ENCODE data around the gene PHF11.
"Not testable (repeated sequence)": the region's sequence is repeated elsewhere in the genome, so short reads cannot be mapped to it uniquely, and the experiment has no call there.

Gene PHF11

DNA sequence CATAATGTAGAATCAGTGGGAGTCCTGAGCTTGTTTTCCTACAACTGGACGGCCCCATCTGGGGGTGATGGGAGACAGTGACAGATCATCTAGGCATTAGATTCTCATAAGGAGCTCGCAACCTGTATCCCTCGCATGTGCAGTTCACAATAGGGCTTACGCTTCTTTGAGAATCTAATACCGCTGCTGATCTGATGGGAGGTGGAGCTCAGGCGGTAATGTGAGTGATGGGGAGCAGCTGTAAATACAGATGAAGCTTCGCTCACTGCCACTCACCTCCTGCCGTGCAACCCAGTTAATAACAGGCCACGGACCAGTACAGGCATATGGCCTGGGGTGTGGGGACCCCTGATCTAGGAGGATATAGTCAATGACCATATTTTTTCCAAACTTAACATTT lies 50.8 kb downstream of the PHF11 start:
- no peaks in the 10 kb centered on the region for H3K27me3 ChIP-seq (ENCODE audit: control insufficient read depth in 1 of 2, insufficient read depth in 2 of 2, low read length in 2 of 2)
- H3K4me1 ChIP-seq (ENCODE audit: control insufficient read depth, insufficient read depth, low read length): no peaks in the 10 kb centered on the region
- peaks cover 15 to 23% of the 10 kb centered on the region in 2 donors for H3K36me3 ChIP-seq (ENCODE audit: control insufficient read depth in 2 of 2, insufficient read depth in 2 of 2, low read length in 2 of 2)
- H3K9ac ChIP-seq (ENCODE audit: low read length in 2 of 2): no peak overlapping the region
- no peaks in the 10 kb centered on the region for H3K9me3 ChIP-seq (ENCODE audit: control insufficient read depth in 2 of 2, low read length in 2 of 2)
- no peak overlapping the region for H3K27ac ChIP-seq (ENCODE audit: low read length)
- no peak overlapping the region for H3K4me3 ChIP-seq (ENCODE audit: low read length in 2 of 2)

DNA sequence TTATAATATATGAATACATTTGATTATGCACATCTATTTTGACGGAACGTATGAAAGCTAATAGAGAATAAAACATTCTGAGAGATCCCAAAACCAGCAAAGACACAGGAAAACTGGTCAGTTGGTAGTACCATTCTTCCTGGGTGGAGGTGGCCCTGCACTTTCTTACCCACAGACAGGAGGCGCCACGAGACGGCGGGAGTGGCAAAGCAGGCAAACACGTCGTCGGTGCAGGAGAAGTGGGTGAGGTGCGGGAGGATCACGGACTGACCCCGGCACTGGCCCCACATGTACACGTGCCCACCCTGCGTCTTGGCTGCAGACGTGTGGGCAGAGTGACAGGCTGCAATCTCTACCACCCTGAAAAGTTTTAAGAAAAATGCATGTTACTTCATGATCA lies 53.5 kb downstream of the PHF11 start:
- no peaks in the 10 kb centered on the region for H3K9me3 ChIP-seq (ENCODE audit: control insufficient read depth in 2 of 2, low read length in 2 of 2)
- H3K4me1 ChIP-seq (ENCODE audit: control insufficient read depth, insufficient read depth, low read length): no peaks in the 10 kb centered on the region
- H3K27ac ChIP-seq (ENCODE audit: low read length): no peak overlapping the region
- no peak overlapping the region for H3K4me3 ChIP-seq (ENCODE audit: low read length in 2 of 2)
- H3K9ac ChIP-seq (ENCODE audit: low read length in 2 of 2): no peak overlapping the region
- peaks cover 15 to 21% of the 10 kb centered on the region in 2 donors for H3K36me3 ChIP-seq (ENCODE audit: control insufficient read depth in 2 of 2, insufficient read depth in 2 of 2, low read length in 2 of 2)
- H3K27me3 ChIP-seq (ENCODE audit: control insufficient read depth in 1 of 2, insufficient read depth in 2 of 2, low read length in 2 of 2): no peaks in the 10 kb centered on the region

DNA sequence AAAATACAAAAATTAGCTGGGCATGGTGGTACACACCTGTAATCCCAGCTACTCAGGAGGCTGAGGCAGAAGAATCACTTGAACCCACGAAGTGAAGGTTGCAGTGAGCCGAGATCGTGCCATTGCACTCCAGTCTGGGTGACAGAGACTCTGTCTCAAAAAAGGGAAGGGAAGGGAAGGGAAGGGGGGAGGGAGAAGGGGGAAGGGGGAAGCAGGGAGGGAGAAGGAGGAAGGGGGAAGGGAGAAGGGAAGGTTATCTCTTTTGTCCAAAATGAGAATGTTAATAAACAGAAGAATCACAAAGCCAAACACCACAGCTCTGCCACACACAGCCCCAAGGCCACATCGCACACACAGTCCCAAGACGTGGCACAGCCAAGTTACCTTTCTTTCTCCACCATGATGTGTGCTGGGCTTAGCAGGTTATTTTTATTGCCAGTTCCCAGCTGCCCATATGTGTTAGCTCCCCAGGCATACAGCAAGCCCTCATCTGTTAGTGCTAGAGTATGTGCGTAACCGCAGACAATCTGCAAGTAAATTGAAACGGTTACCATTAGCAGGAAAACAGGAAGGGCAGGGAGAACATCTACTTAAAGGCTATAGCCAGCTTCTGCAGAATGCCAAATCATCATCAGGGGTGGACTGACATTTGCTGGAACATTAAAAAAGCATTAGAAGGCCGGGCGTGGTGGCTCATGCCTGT lies 55.3 kb downstream of the PHF11 start:
- peaks cover 8 to 18% of the 10 kb centered on the region in 2 donors for H3K36me3 ChIP-seq (ENCODE audit: control insufficient read depth in 2 of 2, insufficient read depth in 2 of 2, low read length in 2 of 2)
- no peak overlapping the region for H3K27ac ChIP-seq (ENCODE audit: low read length)
- no peak overlapping the region for H3K4me3 ChIP-seq (ENCODE audit: low read length in 2 of 2)
- no peaks in the 10 kb centered on the region for H3K4me1 ChIP-seq (ENCODE audit: control insufficient read depth, insufficient read depth, low read length)
- H3K9ac ChIP-seq (ENCODE audit: low read length in 2 of 2): no peak overlapping the region
- no peaks in the 10 kb centered on the region for H3K27me3 ChIP-seq (ENCODE audit: control insufficient read depth in 1 of 2, insufficient read depth in 2 of 2, low read length in 2 of 2)
- no peaks in the 10 kb centered on the region for H3K9me3 ChIP-seq (ENCODE audit: control insufficient read depth in 2 of 2, low read length in 2 of 2)

DNA sequence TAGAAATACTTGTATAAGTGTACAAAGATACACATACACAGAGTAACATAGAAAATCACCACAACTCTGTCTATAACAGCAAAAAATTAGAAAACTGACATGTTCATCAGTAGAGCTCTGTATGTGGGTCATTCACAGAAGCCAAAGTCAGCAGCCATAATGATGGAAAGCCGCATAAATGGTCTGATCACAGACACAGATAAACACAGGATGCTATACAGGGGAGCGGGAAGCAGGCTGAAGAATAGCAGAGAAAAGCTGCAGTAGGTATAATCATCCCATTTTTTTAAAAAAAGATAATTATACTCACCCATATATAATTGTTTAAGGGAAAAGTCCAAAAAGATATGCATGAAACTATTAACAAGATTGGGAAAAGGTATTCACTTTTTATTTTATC lies 58.1 kb downstream of the PHF11 start:
- no peak overlapping the region for H3K4me3 ChIP-seq (ENCODE audit: low read length in 2 of 2)
- no peak overlapping the region for H3K27ac ChIP-seq (ENCODE audit: low read length)
- H3K36me3 ChIP-seq (ENCODE audit: control insufficient read depth in 2 of 2, insufficient read depth in 2 of 2, low read length in 2 of 2): peaks cover 4 to 14% of the 10 kb centered on the region in 2 donors
- no peaks in the 10 kb centered on the region for H3K4me1 ChIP-seq (ENCODE audit: control insufficient read depth, insufficient read depth, low read length)
- no peaks in the 10 kb centered on the region for H3K9me3 ChIP-seq (ENCODE audit: control insufficient read depth in 2 of 2, low read length in 2 of 2)
- H3K27me3 ChIP-seq (ENCODE audit: control insufficient read depth in 1 of 2, insufficient read depth in 2 of 2, low read length in 2 of 2): no peaks in the 10 kb centered on the region
- H3K9ac ChIP-seq (ENCODE audit: low read length in 2 of 2): no peak overlapping the region

DNA sequence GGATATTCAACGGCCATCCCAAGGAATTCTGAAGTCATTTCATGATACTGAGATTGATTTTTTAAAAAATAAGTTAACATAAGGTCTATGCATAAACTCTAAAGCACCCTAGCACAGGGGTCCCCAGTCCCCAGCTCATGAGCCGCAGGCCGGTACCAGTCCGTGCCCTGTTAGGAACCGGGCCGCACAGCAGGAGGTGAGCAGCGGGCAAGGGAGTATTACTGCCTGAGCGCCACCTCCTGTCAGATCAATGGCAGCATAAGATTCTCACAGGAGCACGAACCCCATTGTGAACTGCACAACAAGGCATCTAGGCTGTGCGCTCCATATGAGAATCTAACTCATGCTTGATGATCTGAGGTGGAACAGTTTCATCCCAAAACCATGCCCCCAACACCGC lies 58.6 kb downstream of the PHF11 start:
- Histone ChIP-seq H3K36me3 (ENCODE audit: control insufficient read depth in 2 of 2, insufficient read depth in 2 of 2, low read length in 2 of 2) (peaks cover 7 to 13% of the 10 kb centered on the region in 2 donors), H3K27me3 (ENCODE audit: control insufficient read depth in 1 of 2, insufficient read depth in 2 of 2, low read length in 2 of 2) (no peaks in the 10 kb centered on the region), H3K9me3 (ENCODE audit: control insufficient read depth in 2 of 2, low read length in 2 of 2) (no peaks in the 10 kb centered on the region), H3K9ac (ENCODE audit: low read length in 2 of 2) (no peak overlapping the region), H3K27ac (ENCODE audit: low read length) (no peak overlapping the region), H3K4me3 (ENCODE audit: low read length in 2 of 2) (no peak overlapping the region), H3K4me1 (ENCODE audit: control insufficient read depth, insufficient read depth, low read length) (no peaks in the 10 kb centered on the region)

DNA sequence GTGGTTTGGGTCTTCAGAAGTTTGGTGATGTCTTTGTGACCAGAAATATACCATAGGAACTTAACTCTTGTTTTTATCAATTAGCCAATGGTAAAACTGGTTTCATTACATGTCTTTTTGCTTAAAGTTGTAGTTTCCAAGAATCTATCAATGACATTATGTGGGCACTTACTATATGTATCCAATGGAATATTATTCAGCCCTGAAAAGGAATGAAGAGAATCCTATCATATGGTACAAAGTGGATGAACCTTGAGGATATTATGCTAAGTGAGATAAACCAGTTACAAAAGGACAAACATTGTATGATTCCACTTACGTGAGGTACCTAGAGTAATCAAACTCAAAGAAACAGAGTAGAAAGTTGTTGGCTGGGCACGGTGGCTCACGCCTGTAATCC lies 63.3 kb downstream of the PHF11 start:
- Histone ChIP-seq H3K36me3 (ENCODE audit: control insufficient read depth in 2 of 2, insufficient read depth in 2 of 2, low read length in 2 of 2) (peaks cover 4 to 15% of the 10 kb centered on the region in 2 donors), H3K4me1 (ENCODE audit: control insufficient read depth, insufficient read depth, low read length) (no peaks in the 10 kb centered on the region), H3K4me3 (ENCODE audit: low read length in 2 of 2) (no peak overlapping the region), H3K9ac (ENCODE audit: low read length in 2 of 2) (no peak overlapping the region), H3K9me3 (ENCODE audit: control insufficient read depth in 2 of 2, low read length in 2 of 2) (no peaks in the 10 kb centered on the region), H3K27me3 (ENCODE audit: control insufficient read depth in 1 of 2, insufficient read depth in 2 of 2, low read length in 2 of 2) (no peaks in the 10 kb centered on the region), H3K27ac (ENCODE audit: low read length) (no peak overlapping the region)

DNA sequence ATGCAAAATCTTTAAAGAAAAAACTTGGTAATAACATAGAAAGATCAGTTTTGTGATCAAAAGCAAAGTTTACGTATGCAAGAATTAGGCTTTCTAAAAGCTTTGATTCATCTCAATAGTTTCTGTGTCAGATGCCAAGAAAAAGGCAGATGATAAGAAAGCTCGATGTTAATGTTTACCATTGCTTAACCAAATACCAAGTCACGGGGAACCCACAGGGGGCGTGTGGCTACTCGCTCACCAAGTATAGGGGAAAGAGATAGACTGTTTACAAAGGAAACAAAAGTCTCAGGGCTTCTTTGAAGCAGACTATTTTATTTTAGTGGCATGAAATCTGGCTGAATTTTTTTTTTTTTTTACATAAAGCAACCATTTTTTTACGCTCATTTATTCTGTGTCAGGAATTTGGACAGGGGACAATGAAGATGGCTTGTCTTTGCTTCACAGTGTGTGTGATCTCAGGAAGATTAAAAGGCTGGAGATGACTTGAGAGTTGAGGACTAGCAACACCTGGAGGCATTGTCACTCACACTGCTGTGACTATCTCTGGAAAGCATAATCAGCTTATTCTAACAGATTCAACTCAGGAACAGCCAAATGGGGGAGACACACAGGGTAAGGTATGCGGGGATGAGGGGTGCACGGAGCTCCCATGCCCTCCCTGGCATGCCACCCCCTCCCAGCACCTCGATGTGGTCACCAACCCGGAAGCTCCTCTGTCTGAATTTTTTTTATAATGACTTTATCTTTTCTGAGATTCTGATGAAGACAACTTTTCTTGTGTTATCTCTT lies 64.7 kb downstream of the PHF11 start:
- no peak overlapping the region for H3K27ac ChIP-seq (ENCODE audit: low read length)

DNA sequence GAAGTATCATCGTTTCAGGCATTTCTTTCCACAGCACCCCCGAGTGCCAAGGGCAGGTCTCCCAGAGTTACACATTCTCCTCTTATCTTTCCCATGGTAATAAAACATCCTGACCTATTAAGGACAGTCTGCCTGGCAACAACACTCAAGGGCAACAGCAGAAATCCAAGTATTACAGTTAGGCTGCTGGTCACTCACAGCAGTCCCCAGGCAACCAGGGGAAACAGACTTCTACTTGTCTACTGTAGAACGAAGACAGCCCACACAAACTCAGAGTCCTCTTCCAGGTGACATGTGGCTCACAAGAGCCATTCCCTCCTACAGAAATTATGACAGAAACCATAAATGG lies 65.3 kb downstream of the PHF11 start:
- Histone ChIP-seq H3K27me3 (ENCODE audit: control insufficient read depth in 1 of 2, insufficient read depth in 2 of 2, low read length in 2 of 2) (no peaks in the 10 kb centered on the region), H3K36me3 (ENCODE audit: control insufficient read depth in 2 of 2, insufficient read depth in 2 of 2, low read length in 2 of 2) (peaks cover 4 to 15% of the 10 kb centered on the region in 2 donors), H3K4me3 (ENCODE audit: low read length in 2 of 2) (no peak overlapping the region), H3K27ac (ENCODE audit: low read length) (no peak overlapping the region), H3K9ac (ENCODE audit: low read length in 2 of 2) (no peak overlapping the region), H3K9me3 (ENCODE audit: control insufficient read depth in 2 of 2, low read length in 2 of 2) (no peaks in the 10 kb centered on the region), H3K4me1 (ENCODE audit: control insufficient read depth, insufficient read depth, low read length) (no peaks in the 10 kb centered on the region)

More for the DNA sequence above, 64.7 kb downstream of the PHF11 start:
- Histone ChIP-seq H3K36me3 (ENCODE audit: control insufficient read depth in 2 of 2, insufficient read depth in 2 of 2, low read length in 2 of 2) (peaks cover 4 to 15% of the 10 kb centered on the region in 2 donors), H3K9ac (ENCODE audit: low read length in 2 of 2) (no peak overlapping the region), H3K4me3 (ENCODE audit: low read length in 2 of 2) (no peak overlapping the region), H3K9me3 (ENCODE audit: control insufficient read depth in 2 of 2, low read length in 2 of 2) (no peaks in the 10 kb centered on the region), H3K4me1 (ENCODE audit: control insufficient read depth, insufficient read depth, low read length) (no peaks in the 10 kb centered on the region), H3K27me3 (ENCODE audit: control insufficient read depth in 1 of 2, insufficient read depth in 2 of 2, low read length in 2 of 2) (no peaks in the 10 kb centered on the region)

DNA sequence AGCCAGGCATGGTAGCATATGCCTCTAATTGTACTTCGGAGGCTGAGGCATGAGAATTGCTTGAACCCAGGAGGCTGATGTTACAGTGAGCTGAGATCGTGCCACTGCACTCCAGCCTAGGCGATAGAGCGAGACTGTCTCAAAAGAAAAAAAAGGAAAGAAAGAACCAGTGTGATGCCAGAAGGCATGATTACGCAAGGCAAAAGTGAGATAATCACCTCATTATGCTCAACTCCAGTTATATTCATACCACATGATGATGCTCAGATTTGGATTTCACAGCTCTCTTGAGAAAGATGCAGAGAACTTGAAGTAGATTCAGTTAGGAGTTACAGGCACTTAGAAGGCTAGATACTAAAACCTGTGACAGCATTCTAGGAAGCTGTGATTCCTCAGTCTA lies 67.8 kb downstream of the PHF11 start:
- no peaks in the 10 kb centered on the region for H3K9me3 ChIP-seq (ENCODE audit: control insufficient read depth in 2 of 2, low read length in 2 of 2)
- peaks cover 12 to 15% of the 10 kb centered on the region in 2 donors for H3K36me3 ChIP-seq (ENCODE audit: control insufficient read depth in 2 of 2, insufficient read depth in 2 of 2, low read length in 2 of 2)
- H3K4me3 ChIP-seq (ENCODE audit: low read length in 2 of 2): no peak overlapping the region
- no peaks in the 10 kb centered on the region for H3K27me3 ChIP-seq (ENCODE audit: control insufficient read depth in 1 of 2, insufficient read depth in 2 of 2, low read length in 2 of 2)
- H3K9ac ChIP-seq (ENCODE audit: low read length in 2 of 2): no peak overlapping the region
- no peak overlapping the region for H3K27ac ChIP-seq (ENCODE audit: low read length)
- no peaks in the 10 kb centered on the region for H3K4me1 ChIP-seq (ENCODE audit: control insufficient read depth, insufficient read depth, low read length)

DNA sequence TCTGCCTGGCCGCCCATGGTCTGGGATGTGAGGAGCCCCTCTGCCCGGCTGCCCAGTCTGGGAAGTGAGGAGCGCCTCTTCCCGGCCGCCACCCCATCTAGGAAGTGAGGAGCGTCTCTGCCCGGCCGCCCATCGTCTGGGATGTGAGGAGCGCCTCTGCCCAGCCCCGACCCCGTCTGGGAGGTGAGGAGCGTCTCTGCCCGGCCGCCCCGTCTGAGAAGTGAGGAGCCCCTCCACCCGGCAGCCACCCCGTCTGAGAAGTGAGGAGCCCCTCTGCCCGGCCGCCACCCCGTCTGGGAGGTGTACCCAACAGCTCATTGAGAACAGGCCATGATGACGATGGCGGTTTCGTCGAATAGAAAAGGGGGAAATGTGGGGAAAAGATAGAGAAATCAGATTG lies 69.7 kb downstream of the PHF11 start:
- not testable (repeated sequence) for H3K27ac ChIP-seq (ENCODE audit: low read length); H3K4me1 ChIP-seq (ENCODE audit: control insufficient read depth, insufficient read depth, low read length); H3K9me3 ChIP-seq (ENCODE audit: control insufficient read depth in 2 of 2, low read length in 2 of 2); H3K9ac ChIP-seq (ENCODE audit: low read length in 2 of 2); H3K27me3 ChIP-seq (ENCODE audit: control insufficient read depth in 1 of 2, insufficient read depth in 2 of 2, low read length in 2 of 2); H3K4me3 ChIP-seq (ENCODE audit: low read length in 2 of 2)
- peaks cover 8 to 13% of the 10 kb centered on the region in 2 donors for H3K36me3 ChIP-seq (ENCODE audit: control insufficient read depth in 2 of 2, insufficient read depth in 2 of 2, low read length in 2 of 2)

DNA sequence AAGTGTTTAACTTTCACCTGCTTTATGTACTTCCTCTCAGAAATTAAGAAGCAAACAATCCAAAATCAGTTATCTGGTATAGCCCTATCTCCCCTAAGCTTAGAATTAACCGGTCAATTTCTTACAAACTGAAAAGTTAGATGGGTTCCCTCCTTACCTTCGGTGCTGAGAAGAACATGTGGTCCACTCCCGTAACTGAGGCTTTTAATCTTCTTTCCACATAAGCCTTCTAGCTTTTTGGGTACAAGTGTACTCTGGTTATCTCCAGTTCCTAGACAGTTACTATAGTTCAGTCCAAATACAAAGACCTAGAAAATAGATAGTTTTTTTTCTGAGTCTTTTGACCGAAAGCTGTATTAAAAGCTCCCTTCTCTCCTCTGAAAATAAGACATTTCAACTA lies 70.7 kb downstream of the PHF11 start:
- H3K27ac ChIP-seq (ENCODE audit: low read length): no peak overlapping the region
- no peaks in the 10 kb centered on the region for H3K27me3 ChIP-seq (ENCODE audit: control insufficient read depth in 1 of 2, insufficient read depth in 2 of 2, low read length in 2 of 2)
- no peaks in the 10 kb centered on the region for H3K9me3 ChIP-seq (ENCODE audit: control insufficient read depth in 2 of 2, low read length in 2 of 2)
- no peak overlapping the region for H3K4me3 ChIP-seq (ENCODE audit: low read length in 2 of 2)
- no peak overlapping the region for H3K9ac ChIP-seq (ENCODE audit: low read length in 2 of 2)
- peaks cover 8% of the 10 kb centered on the region in 2 donors for H3K36me3 ChIP-seq (ENCODE audit: control insufficient read depth in 2 of 2, insufficient read depth in 2 of 2, low read length in 2 of 2)
- H3K4me1 ChIP-seq (ENCODE audit: control insufficient read depth, insufficient read depth, low read length): no peaks in the 10 kb centered on the region

Data from stomach smooth muscle (tissue), 2 donors.